ENCODE measurements around the gene TTC13. TPM values are rescaled to one million over a fixed set of nuclear protein-coding genes. Genes with fewer than 3 reads are reported as not detected.

TTC13 gene
- total RNA-seq, 2 experiments from 2014 or later = 24.9 to 25.0 TPM

DNA sequence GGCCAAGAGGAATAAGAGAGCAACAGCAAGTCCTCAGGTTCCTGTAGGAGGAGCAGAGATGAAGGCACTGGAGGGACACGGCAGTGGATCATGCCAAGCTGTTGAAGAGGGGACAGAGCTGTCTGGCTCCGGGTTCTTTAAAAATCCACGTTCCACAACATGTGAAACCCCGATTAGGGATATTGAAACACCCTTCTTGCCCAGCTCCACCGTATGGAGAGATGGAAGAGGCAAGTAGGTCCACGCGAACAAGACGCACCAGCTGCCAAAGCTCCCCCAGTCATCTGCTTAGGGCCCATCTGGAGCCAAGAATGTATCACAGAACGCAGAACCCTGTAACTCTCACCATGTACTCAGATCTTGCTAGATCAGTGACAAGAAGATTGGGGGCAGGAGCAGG is 114.2 kb downstream of the TTC13 start:
- Histone ChIP-seq H3K4me1 (ENCODE audit: insufficient read depth, low read length) (peaks cover 20% of the 10 kb centered on the region), H3K27ac (ENCODE audit: low read depth in 1 of 2, low read length in 2 of 2) (no peak overlapping the region), H3K27me3 (ENCODE audit: control insufficient read depth in 1 of 2, insufficient read depth in 2 of 2, low read length in 2 of 2) (peaks cover 10 to 13% of the 10 kb centered on the region in 2 experiments), H3K36me3 (ENCODE audit: insufficient read depth, low read length) (no peaks in the 10 kb centered on the region), H3K4me3 (ENCODE audit: low read length) (no peak overlapping the region), H3K9me3 (ENCODE audit: control insufficient read depth in 1 of 2, insufficient read depth in 1 of 2, low read length in 2 of 2) (no peaks in the 10 kb centered on the region)
- H3K4me3 Mint-ChIP-seq = peak overlapping the region; percentile 31
- H3K4me1 Mint-ChIP-seq (ENCODE audit: low read depth) = peaks cover 27% of the 10 kb centered on the region
- TF ChIP-seq, protein P1, sequence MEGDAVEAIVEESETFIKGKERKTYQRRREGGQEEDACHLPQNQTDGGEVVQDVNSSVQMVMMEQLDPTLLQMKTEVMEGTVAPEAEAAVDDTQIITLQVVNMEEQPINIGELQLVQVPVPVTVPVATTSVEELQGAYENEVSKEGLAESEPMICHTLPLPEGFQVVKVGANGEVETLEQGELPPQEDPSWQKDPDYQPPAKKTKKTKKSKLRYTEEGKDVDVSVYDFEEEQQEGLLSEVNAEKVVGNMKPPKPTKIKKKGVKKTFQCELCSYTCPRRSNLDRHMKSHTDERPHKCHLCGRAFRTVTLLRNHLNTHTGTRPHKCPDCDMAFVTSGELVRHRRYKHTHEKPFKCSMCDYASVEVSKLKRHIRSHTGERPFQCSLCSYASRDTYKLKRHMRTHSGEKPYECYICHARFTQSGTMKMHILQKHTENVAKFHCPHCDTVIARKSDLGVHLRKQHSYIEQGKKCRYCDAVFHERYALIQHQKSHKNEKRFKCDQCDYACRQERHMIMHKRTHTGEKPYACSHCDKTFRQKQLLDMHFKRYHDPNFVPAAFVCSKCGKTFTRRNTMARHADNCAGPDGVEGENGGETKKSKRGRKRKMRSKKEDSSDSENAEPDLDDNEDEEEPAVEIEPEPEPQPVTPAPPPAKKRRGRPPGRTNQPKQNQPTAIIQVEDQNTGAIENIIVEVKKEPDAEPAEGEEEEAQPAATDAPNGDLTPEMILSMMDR (IDR thresholded peaks at IDR 0.05) = no peak
- ChIA-PET POLR2A (no interaction called here), CTCF (no interaction called here)
- H3K27ac Mint-ChIP-seq = no peak overlapping the region
- H3K27me3 Mint-ChIP-seq = no peaks in the 10 kb centered on the region
- intact Hi-C loops (cut with DNase I, micrococcal nuclease) = loop anchor here in 1 of 2 experiments (10.0 kb wide), 1 partner anchor 560 kb away; the partner anchor contains the start of gene EGLN1
- H3K9me3 Mint-ChIP-seq = no peaks in the 10 kb centered on the region
- DNase-seq = no peak
- H3K36me3 Mint-ChIP-seq (ENCODE audit: low read depth) = no peaks in the 10 kb centered on the region
- ATAC-seq (ENCODE audit: poor library complexity) = no peak

DNA sequence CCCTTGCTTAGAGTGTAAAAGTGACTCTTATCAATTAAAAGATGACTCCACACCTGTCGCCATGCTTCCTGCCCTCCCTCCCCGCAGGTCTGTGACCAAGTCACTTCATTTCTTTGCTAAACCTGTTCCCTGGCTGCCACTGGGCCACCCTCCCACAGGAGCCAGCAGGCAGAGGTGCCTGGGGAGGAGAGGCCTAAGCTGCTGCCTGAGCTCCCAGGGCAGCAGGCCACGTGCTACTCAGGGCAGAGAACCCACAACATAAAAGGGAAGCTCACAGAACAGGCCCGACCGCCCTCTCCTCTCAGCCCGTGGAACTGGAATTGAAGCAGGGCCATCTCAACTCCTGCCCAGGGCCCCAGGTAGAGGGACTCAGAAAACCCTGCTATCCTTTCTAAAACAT is 115.2 kb downstream of the TTC13 start:
- intact Hi-C loops (cut with DNase I, micrococcal nuclease) = loop anchor here in 1 of 2 experiments (10.0 kb wide), 1 partner anchor 561 kb away; the partner anchor contains the start of gene EGLN1
- ChIA-PET CTCF (no interaction called here), POLR2A (no interaction called here)
- peaks cover 3 to 7% of the 10 kb centered on the region in 2 experiments for H3K27me3 ChIP-seq (ENCODE audit: control insufficient read depth in 1 of 2, insufficient read depth in 2 of 2, low read length in 2 of 2)
- Mint-ChIP-seq H3K27ac (no peak overlapping the region), H3K4me1 (ENCODE audit: low read depth) (peaks cover 27% of the 10 kb centered on the region), H3K4me3 (peak overlapping the region; percentile 6), H3K9me3 (no peaks in the 10 kb centered on the region), H3K36me3 (ENCODE audit: low read depth) (no peaks in the 10 kb centered on the region), H3K27me3 (no peaks in the 10 kb centered on the region)
- no peaks in the 10 kb centered on the region for H3K36me3 ChIP-seq (ENCODE audit: insufficient read depth, low read length)
- peaks cover 12% of the 10 kb centered on the region for H3K4me1 ChIP-seq (ENCODE audit: insufficient read depth, low read length)
- no peak for ATAC-seq (ENCODE audit: poor library complexity)
- no peak for DNase-seq
- no peaks in the 10 kb centered on the region for H3K9me3 ChIP-seq (ENCODE audit: control insufficient read depth in 1 of 2, insufficient read depth in 1 of 2, low read length in 2 of 2)
- H3K27ac ChIP-seq (ENCODE audit: low read depth in 1 of 2, low read length in 2 of 2) = no peak overlapping the region
- TF ChIP-seq, protein P1 (IDR thresholded peaks at IDR 0.05) = no peak
- H3K4me3 ChIP-seq (ENCODE audit: low read length) = no peak overlapping the region

DNA sequence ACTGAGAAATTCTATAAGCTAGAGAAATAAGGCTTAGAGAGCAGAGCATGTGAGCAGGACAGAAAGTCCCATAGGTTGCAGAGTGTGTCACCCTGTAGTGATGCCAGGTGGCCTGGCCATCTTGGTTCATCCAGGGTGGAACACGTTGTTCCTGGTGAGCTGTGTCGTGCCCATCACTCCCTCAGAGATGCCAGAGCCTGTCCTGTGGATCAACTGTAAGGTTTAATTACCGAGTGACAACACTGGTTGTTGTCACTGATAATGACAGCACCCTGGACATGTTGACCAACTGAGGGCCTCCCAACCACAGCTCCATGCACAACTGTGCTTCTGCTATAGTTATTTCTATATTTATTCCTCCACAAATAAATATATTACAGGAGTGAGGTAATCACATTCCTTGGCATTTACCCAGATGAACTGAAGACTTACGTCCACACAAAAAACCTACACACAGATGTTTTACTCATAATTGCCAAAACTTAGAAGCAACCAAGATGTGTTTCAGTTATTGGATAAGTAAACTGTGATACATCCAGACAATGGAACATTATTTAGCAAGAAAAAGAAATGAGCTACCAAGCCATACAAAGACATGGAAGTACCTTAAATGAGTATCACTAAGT is 116.6 kb downstream of the TTC13 start:
- no peaks in the 10 kb centered on the region for H3K9me3 ChIP-seq (ENCODE audit: control insufficient read depth in 1 of 2, insufficient read depth in 1 of 2, low read length in 2 of 2)
- ChIA-PET CTCF (no interaction called here), POLR2A (no interaction called here)
- DNase-seq (no peak), ATAC-seq (ENCODE audit: poor library complexity) (no peak)
- Mint-ChIP-seq H3K36me3 (ENCODE audit: low read depth) (no peaks in the 10 kb centered on the region), H3K4me1 (ENCODE audit: low read depth) (peaks cover 20% of the 10 kb centered on the region), H3K9me3 (no peaks in the 10 kb centered on the region), H3K27ac (no peak overlapping the region), H3K4me3 (no peak overlapping the region), H3K27me3 (no peaks in the 10 kb centered on the region)
- intact Hi-C loops (cut with DNase I, micrococcal nuclease) = loop anchor here in 1 of 2 experiments (10.0 kb wide), 1 partner anchor 563 kb away; the partner anchor contains the start of gene EGLN1
- H3K4me1 ChIP-seq (ENCODE audit: insufficient read depth, low read length) = peaks cover 4% of the 10 kb centered on the region
- no peaks in the 10 kb centered on the region for H3K36me3 ChIP-seq (ENCODE audit: insufficient read depth, low read length)
- H3K27me3 ChIP-seq (ENCODE audit: control insufficient read depth in 1 of 2, insufficient read depth in 2 of 2, low read length in 2 of 2) = no peaks in the 10 kb centered on the region
- TF ChIP-seq, protein P1 (IDR thresholded peaks at IDR 0.05) = no peak
- H3K27ac ChIP-seq (ENCODE audit: low read depth in 1 of 2, low read length in 2 of 2) = no peak overlapping the region
- H3K4me3 ChIP-seq (ENCODE audit: low read length) = no peak overlapping the region
